Globus pallidus (tissue), 1 donor: ENCODE measurements around the gene CCDC80.
"Not testable (repeated sequence)": the region's sequence is repeated elsewhere in the genome, so short reads cannot be mapped to it uniquely, and the experiment has no call there.

Source experiments
- DNase-seq: peaks from one replicate; pipeline ENCODE4 v3.0.0-alpha.2; 2015; ENCODE audit warnings: low spot score

Gene CCDC80

DNA sequence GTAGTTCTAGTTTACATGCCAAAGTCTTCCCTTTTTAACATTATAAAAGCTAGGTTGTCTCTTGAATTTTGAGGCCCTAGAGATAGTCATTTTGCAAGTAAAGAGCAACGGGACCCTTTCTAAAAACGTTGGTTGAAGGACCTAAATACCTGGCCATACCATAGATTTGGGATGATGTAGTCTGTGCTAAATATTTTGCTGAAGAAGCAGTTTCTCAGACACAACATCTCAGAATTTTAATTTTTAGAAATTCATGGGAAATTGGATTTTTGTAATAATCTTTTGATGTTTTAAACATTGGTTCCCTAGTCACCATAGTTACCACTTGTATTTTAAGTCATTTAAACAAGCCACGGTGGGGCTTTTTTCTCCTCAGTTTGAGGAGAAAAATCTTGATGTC lies 57.8 kb downstream of the CCDC80 start:
- DNase-seq: no peak

DNA sequence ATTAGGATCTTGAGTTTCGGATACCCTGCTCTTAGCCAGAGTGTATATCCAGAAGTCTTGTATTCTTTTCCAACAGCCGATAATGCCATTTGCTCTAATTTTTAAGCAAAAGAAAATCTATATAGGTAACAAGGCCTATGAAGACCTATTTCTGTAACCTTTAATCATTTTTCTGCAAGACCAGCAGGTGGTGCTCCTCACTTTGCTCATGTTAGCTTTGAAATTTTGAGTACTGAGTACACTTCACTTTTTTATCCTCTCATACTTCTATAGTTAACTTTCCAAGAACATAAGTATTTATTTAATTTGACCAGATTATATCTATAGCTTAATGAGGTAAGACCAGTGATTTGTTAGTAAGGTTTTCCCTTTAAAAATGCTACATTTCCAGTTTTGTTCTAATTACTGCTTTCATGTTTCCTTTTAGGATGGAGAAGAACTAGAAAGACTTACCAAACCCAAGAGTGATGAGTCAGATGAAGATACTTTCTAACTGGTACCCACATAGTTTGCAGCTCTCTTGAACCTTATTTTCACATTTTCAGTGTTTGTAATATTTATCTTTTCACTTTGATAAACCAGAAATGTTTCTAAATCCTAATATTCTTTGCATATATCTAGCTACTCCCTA lies 58.6 kb downstream of the CCDC80 start:
- DNase-seq: no peak

DNA sequence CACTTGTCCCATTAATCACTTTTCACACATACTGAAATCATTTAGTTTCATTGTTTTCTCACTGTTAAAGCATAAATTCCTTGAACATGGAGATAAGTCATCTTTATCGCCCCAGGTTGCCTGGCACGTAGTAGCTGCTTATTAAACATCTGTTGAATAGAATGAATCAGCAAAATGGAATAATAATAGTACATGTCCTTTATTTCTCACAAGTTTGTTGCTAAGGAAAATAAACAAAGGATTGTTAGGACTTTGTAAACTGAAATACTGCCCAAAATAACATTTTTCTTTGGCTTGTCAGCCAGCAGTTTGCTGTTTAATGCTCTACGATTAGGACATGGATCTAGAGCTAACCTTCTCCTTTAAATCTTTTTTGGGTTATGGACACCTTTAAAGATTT lies 61.2 kb downstream of the CCDC80 start:
- no peak for DNase-seq

DNA sequence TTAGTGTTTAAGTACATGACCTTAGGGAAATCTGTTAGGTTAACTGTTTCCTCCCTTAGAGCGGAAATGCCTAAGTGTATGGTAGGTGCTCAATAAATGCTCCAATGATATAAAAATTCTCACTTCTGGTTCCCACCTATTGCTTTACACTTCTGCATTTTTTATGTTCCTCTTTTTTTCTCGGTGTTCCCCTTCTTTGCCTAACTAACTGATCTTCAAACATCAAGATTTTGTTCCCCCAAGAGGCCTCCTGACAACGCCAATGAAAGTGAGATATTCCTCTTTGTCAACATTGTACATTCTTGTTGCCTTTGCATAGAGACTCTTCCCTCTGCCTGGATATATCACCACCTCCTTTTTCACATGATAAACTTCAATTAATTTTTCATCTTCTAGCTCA lies 61.7 kb downstream of the CCDC80 start:
- DNase-seq: no peak

DNA sequence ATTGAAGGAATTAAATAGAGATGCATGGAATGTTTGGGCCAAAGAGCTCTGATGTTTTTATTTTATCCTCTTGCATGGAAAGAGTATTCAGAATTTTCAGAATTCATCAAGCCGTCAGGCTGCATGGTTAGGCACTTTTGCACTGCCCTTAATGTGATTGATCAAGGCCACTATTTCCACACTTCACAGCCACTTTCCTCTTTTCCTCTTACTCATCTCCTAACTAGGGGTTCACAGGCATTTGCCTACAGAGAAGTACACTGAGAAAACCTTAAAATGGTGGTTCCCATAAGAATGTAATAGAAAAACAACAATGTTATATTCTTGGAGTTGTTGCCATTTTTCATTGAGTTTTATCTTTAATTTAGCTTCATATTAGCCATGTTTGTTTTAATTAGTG lies 68.2 kb downstream of the CCDC80 start:
- no peak for DNase-seq

DNA sequence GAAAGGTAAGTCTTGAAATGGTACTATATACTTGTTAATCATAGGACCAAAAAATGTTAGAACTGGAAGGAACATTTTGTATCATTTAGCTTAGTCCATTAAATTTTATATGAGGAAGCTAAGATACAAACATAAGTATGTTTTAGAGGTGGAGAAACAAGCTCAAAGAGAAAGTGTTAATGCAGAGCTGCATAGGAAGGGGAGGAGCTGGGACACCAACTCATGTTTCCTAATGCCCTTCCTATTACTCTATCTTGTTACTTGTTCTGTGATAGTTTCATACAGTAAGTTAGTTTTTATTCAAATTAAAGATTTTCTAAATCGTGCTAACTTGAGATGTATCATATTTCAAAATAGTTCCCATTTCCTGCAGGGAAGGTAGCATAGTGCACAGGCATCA lies 71.7 kb downstream of the CCDC80 start:
- no peak for DNase-seq

DNA sequence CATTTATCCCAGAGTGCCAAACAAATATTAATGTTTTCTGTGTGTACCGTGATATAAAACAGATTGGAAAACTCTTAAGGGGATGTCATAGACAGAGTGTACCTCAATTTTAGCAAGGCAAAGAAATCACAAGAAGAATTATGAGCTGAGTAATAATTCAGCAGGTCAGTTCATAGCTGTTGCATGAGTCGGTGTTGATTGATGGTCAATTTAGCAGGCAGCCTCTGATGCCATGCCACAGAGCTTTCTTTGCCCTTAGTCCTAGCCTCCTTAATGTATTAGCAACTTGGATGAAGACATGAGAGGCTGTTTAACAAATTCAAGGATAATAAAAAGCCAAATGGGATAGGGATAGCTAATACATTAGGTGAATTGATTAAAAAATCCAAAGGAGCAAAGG lies 72.3 kb downstream of the CCDC80 start:
- DNase-seq: no peak

DNA sequence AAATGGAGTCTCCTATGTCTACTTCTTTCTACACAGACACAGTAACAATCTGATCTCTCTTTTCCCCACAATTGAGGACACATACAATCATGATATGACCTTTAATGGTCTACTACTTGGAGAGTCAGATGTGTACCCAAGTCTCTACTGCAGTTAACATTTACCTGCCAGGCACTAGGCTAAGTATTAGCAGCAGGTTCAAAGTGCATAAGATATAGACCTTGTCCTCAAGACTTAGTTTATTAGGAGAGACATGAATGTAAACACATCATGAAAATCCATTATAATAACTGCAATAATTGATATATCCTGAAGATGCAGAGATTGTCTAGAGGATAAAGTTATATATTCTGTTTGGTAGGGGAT lies 76.0 kb downstream of the CCDC80 start:
- DNase-seq: no peak

DNA sequence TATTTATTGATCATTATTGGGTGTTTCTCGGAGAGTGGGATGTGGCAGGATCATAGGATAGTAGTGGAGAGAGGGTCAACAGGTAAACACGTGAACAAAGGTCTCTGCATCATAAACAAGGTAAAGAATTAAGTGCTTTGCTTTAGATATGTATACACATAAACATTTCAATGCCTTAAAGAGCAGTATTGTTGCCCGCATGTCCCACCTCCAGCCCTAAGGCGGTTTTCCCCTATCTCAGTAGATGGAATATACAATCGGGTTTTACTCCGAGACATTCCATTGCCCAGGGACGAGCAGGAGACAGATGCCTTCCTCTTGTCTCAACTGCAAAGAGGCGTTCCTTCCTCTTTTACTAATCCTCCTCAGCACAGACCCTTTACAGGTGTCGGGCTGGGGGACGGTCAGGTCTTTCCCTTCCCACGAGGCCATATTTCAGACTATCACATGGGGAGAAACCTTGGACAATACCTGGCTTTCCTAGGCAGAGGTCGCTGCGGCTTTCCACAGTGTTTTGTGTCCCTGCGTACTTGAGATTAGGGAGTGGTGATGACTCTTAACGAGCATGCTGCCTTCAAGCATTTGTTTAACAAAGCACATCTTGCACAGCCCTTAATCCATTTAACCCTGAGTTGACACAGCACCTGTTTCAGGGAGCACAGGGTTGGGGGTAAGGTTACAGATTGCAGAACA lies 76.5 kb downstream of the CCDC80 start:
- not testable (repeated sequence) for DNase-seq

DNA sequence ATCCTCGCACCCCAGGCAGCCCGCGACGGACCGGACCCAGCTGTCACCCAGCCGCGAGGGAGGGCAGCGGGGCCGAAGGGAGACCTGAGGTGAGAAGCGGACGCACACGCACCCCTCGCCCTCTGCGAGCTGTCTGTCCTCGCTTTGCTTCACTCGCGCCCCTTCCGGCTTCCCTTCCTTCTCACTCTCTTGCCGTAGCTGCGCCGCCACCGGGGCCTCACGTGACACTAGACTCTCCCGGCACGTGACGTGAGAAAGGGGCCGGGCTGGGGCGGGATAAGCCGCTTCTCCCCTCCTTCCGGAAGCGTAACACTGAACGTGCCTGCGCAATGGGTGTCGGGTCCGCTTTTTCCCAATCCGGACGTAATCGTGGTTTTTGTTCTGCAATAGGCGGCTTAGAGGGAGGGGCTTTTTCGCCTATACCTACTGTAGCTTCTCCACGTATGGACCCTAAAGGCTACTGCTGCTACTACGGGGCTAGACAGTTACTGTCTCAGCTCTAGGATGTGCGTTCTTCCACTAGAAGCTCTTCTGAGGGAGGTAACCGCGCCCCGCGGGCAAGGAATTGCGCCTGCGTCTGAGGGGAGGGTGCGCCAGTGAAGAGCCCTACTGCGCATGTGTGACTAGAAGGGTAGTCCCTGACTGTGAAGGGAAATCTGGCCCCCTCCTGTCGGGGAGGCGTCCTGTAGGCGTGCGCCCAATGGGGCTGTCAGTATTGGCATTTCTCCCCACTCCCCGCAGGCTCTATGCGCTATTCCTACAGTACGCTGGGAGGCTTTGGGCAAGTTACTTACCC lies 79.0 kb downstream of the CCDC80 start, which contains the start of the genes ATG3 and SLC35A5:
Gene ATG3 (minus strand): TSS at position 229 of the 796 bp plus-strand sequence. CDS start 434 bp downstream, outside the sequence.
Gene SLC35A5 (plus strand): TSS at position 312 of the 796 bp plus-strand sequence. CDS start 1,359 bp downstream, outside the sequence.
- DNase-seq: peak; percentile 98

DNA sequence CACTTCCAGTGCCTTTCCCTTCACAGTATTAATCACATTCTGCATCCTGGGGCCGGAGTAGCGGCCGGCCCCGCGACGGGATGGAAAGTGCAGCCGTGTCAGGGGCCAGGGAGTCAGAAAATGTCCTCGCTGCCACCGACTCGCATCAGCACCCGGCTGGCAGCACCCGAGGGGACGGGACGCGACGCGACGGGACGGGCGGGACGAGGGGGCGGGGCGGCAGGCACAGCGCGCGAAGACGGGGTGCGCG lies 79.5 kb downstream of the CCDC80 start:
- no peak for DNase-seq

DNA sequence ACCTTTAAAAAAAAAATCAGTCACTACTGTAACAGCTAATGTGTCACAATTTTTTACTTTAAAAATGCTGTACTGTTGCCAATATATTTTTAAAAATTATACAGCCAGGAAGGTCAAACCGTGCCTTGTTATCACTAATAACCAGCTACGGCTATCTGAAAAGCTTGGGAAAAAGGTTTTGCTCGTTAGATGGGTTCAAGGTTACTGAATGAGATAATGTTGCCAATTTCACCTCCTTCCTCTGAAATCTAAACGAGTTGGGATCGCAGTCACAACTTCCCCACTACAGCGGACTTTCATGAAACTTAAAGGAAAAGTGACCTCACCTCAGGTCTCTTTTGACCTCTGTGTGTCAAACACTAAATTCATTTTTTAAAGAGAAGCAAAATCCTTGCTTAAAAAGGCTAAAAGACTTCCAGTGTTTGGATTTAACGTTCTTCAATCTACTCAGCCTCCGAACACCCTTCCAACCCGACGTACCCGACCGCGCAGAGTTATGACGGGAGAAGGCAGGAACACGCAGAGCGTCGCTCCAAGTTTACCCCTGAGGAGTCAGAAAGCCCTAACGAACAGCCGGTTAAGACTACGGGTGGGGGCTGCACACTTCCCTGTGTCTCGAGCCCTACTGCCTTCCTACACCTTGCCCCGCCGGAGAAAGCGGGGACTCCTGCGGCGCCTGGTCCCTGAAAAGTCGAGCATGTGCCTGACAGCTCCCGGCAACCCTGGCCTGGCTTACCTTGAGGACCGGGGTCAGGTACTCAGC lies 80.0 kb downstream of the CCDC80 start:
- DNase-seq: peak; percentile 49

DNA sequence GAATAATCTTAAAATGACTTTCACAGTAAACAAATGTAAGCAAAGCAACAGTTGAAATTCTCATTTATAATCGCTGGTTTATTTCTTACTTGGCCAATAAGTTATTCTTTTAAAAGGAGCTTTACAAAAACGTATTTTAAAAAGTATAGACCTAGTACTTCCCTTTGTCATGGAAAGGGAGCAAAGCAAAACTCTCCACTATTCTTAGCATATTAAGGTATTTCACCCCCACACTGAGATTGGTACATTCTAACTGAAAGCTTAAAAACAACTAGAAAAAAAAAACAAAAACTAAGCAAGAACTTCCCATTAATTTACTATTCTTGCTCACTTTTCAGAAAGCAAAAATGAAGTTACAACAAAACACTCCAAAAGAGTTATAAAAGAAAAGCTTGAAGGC lies 80.6 kb downstream of the CCDC80 start:
- no peak for DNase-seq

DNA sequence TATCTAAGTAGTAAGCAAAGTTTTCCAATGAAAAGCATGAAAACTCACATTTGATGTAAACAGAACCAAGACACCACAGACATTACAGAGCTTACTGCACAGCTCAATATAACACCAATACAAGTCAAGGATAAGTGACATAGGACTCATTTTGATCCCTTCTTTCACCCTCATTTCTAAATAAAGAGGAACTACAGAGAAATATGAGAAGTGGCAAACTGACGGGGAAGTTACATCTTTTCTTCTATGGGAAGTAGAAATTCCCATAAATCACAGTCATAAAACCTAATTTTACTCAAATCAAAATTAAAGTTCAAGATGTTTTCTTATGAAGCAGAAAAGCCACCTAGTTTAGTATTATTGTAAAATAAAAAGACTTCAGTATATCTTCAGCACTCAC lies 83.0 kb downstream of the CCDC80 start:
- DNase-seq: no peak

DNA sequence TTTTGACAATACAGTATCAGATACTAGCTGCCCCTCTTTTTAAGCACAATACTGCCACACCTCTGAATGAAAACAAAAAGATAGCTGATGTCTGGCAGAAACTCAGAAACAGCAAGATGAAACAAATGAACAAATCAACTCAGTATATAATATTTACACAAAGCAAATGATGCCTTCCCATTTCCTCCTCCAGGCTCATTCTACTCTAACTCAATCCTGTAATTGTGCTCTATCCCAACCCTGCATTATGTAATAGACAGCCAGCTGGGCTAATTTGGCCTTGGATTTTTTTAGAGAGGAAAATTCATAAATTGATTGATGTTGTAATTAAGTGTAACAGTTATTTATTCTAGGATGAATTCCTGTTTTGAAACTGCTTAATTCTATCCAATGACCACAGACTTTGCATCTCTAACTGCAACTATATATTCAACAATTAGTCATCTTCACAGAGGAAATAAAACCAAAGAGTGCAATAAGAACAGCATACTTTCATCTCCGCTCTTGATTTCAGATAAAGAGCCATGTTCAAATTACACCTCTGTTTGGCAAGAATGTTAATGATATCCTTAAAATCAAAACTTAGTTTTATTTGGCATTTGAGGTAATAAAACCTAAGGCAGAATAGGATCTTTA lies 85.3 kb downstream of the CCDC80 start:
- DNase-seq: peak; percentile 34

DNA sequence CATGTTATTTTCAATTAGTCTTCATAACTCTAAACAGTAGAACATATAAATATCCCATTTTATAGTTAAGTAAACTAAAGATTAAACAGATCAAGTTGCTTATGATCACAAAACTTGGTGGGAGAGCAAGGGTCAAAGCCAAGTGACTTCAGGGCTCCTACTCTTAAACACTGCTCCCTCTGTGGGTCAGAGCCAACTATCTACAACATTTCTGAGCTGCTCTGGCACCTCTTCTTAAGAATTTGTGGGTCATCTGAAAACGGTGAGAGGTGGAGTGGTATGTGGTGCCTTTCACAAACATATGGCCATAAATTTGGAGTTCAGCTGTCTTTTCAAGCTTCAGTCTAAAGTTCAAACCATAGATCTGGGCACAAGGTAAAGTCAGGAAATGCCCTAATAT lies 90.1 kb downstream of the CCDC80 start:
- DNase-seq: no peak
